GM10266 (cell line): Measurements from ENCODE around the gene SPNS3.

Experiments used
- DNase-seq: peaks from one replicate; pipeline ENCODE4 v3.0.0; 2012; ENCODE audit errors: extremely low spot score
- CTCF ChIP-seq: IDR thresholded peaks from 2 replicates; pipeline ENCODE4 v1.5.1; 2012; ENCODE audit warnings: mild to moderate bottlenecking, low read depth; ENCODE audit not compliant: control insufficient read depth, insufficient read depth; ENCODE audit errors: missing control alignments

The SPNS3 gene

GRCh38 chr17:4507361-4508111 lies 73.8 kb downstream of the SPNS3 start:
- TF ChIP-seq CTCF: no peak
- DNase-seq: no peak

DNA sequence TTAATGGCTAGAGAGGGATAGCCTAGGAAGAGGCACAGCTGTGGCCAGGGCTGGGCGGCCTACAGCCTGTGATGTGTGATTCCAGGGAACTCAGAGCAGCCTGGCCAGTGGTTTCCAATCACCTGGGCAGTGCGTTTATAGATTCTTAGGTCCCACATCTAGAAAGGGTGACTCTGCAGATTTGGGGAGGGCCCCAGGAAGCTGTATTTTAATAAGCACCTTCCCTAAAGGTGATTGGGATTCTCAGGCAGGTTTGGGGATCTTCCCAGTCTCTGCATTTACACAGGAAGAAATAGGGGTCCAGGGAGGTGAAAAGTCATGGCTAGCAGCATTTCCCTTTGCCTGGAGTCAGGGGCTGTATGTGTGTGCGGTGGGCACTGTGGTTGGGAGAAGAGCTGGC lies 74.5 kb downstream of the SPNS3 start:
- no peak for DNase-seq
- no peak for TF ChIP-seq CTCF

- TF ChIP-seq CTCF: no peak
- DNase-seq: peak; percentile 46
Observed at GRCh38 chr17:4509401-4509800, 75.7 kb downstream of the SPNS3 start.

- DNase-seq: no peak
- no peak for TF ChIP-seq CTCF
Observed at GRCh38 chr17:4509923-4510617, 76.3 kb downstream of the SPNS3 start.

GRCh38 chr17:4510618-4510941 lies 76.8 kb downstream of the SPNS3 start:
- TF ChIP-seq CTCF: no peak
- no peak for DNase-seq

GRCh38 chr17:4511199-4511932 lies 77.6 kb downstream of the SPNS3 start:
- no peak for TF ChIP-seq CTCF
- no peak for DNase-seq
